NCI-H2196 (cell line): Measurements from ENCODE around the gene CCDC85C.

ENCODE experiments used
- DNase-seq: peaks from one replicate; lab custom pipeline; 2025; ENCODE audit not compliant: unreplicated experiment; lab: John Stamatoyannopoulos, UW

The CCDC85C gene

DNA sequence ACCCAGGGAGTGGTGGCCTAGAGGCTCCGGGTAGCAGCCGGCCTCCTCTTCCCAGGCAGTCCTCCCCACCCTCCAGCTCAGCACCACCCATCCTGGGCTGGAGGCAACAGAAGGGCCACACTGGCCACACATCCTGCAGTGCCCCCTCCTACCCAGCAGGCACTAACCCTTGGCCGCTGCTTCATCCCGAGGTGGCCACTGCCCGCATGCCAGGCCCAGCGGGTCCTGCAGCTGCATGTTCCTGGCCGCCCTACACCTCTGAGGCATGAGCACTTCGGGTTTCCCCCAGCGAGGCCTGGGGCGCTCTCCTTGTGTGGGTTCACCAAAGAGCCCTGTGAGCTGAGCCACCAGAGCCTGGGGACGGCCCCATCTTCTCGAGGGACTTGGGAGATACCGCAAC is 61.4 kb downstream of the CCDC85C start:
- no peak for DNase-seq

DNA sequence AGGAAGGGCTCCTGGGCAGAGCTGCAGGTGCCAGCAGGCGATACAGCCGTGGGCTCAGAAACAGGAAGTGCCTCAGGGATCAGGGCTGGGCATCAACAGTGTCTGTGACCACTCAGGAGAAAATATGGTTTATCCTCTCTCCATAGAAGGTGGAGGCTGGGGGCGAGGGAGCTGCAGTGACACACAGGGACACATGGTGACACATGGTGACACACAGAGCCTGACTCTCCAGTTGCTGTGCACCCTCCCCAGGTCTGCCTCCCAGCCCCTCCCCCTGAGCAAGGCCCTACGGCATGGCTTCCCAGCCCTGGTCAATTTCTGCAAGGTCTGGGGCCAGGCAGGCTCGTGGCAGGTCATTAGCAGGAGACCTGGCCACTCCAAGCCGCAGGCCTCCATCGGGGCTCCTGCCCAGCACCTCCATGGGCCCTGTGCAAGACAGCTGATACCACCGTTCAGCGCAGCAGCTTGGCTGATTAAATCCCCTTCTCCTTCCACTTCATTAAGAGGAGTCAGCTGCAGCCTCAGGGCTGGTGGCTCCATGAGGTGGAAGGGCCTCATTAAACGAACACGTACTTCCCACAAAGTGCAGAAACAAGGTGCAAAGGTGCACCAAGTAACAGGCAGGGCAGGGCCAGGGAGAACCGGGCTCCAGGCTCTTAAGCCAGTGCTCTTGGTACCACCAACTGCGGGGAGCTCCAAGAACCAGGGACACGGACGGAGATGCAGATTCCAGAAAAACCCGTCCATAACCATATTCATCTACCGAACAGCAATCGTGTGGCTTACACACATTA is 62.1 kb downstream of the CCDC85C start:
- no peak for DNase-seq

DNA sequence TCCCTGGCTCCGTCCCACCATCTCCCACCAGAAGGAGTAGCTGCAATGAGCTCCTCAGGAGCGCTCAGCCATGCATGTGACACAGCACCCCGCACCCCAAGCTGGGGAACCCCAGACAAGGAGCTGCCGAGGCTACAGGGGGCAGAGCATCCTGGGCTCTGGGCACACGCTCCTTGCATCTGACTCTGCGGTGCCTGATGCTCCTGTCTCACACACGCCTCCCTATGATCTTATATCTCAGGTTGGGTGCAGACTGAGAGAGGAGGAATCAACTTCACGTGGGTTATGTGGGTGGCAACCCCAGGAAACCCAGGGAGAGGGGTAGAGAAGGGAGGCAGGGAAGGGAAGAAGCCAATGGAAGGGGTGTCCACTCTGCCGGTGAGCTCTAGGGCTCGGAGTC is 62.8 kb downstream of the CCDC85C start:
- DNase-seq, result no peak

DNA sequence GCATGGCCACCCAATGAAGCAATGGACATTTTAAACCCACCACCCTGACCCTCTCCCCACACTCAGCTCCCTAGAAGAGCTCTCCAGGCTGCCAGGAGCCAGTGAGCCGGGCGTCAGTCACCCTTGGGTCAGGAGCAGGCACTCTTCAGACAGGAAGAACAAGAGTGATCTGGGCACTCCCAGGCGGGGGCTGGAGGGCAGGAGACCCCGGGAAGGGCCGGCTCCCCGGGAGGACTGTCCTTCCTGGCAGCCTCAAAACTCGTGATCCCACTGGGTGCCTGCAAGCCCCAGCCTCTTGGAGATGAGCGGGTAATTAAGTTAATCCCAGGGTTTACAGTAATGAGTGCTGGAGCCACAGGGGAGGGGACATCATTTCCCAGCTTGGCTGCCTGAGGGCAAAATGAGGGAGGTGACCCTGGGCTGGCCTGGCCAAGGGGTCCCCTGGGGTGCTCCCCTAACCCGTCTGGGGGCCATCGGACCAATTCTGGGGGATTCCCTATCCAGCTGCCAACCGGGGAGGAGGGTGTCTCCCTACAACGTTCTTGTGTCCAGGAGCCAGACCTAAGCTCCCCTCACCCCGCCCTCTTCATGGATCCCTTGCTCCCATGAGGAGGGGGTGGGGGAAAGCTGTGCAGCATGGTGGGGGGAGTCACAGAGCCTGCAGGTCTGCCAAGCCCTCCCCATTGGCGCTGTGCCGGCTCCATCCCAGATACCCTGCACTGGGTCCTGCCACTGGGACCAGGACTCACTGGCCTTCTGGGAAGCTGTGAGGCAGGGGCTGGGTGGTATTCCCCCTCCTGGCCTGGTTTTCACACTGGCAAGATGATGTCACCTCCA is 63.6 kb downstream of the CCDC85C start:
- DNase-seq, result no peak

DNA sequence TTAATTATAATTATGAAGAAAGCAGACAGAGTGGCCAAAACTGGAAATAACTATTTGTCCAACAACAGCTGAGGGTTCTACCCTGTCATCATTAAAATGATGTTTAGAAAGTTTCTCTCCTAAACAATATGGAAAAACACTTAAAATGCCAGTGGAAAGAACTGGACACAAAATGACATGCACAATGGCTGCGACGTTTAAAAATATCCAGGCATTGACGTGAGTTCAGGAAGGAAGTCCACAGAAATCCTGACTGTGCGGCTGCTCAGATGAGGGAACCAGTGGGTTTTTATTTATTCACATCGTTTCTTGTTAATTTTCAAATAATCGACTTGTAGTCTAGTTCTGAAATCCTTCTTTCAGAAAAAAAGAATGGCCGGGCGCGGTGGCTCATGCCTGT is 64.5 kb downstream of the CCDC85C start:
- DNase-seq, result no peak

DNA sequence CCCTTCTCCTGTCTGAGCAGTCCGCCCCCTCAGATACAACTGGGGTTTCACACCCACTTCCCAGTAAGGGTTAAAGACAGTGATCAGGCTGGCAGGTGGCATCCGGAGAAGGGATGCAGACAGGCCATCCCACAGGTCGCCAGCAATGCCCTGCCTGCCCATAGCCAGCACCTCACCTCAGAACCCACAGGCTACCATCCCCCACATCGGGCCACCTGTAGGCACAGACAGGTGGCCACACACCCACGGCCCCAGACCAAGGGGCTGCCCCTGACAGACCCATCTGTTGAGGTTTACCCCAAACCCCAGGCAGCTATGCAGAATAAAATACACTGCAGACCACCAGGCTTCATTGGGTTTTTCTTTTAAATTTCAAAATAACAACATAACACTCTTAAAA is 65.3 kb downstream of the CCDC85C start:
- no peak for DNase-seq

DNA sequence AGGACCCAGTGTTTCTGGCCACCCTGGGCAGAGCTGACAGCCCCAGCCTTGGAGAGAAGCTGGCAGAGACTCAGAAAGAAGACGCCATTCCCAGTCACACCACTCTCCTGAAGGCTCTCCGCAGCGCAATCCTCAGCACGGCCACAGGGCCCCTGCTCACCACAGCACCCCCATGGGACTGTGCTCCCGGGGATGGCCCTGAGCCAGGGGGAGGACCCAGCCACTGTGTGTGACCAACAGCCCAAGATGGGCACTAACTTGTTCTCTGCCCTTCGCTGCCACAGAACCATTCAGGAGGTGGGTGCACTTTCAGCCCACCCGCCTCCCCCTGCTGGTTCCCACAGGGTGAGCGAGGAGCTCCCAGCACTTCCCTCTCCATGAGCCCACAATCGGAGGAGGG is 65.7 kb downstream of the CCDC85C start:
- no peak for DNase-seq

DNA sequence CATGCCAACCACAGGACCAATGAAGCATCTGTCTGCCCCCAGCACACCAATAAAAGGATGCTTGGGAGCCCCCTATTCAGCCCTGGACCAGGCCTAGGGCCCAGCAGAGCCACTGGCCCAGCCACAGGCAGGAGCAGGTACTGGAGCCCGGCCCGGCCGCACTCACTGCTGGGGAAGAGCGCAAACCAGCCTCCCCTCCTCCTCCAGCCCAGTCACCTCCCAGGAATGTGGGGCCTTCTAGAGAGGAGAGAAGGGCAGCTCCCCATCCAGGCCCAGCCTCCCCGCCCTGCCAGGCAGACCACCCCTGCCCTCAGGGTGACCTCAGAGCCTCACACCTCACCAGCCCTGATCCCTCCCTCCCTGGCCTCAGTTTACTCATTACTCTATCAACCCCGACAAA is 66.6 kb downstream of the CCDC85C start:
- no peak for DNase-seq

DNA sequence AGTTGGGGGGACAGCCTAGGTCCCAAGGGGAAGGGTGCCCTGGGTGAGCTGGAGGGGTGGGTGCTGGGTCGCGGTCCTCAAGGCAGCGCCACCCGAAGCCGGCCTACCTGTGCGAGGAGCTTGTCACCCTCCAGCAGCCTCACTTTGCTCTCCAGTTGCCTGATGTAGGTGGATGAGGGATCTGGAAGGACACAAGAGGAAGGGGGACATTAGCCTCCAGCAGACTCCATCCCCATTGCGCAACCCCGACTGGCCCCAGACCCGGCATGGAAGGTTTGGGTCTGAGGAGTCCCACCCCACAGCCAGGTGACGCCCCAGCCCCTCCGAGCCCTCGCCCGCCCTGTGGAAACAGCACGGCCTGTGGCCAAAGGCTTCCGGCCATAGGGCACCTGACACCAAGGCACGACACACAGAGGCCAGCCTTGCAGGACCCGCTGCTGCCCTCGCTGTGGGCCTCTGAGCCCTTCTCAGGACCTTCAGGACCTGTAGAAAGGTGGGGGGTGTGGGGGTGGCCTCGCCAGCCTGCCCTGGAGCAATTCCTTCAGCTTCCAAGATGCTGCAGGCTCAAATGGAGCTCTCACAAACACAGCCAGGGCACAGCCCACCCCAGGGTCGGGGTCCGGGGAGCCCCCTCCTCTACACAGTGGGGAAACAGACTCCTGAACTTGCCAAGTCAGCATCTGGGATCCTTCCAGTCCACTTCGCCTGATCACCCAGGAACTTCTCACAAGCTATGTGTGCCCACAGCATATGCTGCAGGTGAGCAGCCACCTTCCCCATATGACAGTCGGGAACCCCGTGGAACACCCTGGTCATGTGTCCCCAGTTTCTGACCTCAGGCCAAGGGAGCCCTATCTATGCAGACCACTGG is 67.9 kb downstream of the CCDC85C start:
- DNase-seq, result no peak

DNA sequence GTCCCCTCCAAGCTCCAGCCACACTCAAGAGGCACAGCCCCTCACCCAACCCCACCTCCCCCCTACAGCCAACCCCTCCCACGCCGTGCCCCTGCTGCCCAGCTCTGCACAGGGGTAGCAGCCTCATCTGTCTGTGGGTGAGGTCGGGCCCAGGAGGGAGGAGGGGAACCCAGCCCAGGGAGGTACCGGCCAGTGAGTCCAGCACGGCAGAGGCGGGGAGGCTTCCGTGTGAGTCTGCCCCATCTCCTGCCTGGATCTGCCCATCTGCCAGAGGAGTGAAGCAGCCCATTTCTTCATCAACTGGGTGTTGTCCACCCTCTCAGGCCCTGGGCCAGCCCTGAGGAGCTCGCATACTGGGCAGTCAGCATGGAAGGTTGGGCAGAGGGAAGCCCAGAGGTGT is 68.6 kb downstream of the CCDC85C start:
- no peak for DNase-seq

DNA sequence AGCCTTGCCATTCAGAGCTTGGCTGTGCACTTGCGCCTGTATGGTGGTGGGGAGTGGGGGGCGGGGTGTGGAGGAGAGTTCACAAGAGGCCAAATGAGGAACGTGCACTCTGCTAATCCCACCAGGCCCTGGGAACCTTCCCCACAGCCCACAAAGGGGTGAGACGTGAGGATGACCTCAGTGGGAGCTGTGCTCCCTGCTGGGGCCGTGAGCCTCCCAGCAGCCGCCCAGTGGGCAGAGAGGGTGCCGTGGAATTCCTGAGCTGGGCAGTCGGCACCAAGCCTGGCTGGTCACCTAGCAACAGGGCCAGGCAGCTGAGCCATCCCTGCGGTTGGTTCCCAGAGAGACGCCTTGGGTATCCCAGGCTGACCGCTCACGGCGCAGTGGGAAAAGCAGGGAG is 69.1 kb downstream of the CCDC85C start:
- no peak for DNase-seq

DNA sequence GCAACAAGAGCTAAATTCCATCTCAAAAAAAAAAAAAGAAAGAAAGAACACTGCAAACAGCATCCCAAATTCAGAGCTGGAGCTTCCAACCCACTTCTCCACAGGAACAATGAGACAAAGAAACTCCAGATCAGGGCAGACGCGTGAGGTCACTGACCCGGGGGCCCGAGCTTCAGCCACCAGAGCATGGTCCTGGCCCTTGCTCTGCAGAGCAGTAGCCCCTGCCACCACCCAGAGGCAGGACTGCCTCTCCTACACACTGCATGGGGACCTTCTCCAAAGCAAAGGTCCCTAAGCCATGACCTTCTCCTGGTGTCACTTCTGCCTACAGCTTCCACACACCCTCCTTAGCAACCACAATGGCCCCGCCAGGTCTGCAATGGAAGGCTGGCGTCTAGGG is 69.7 kb downstream of the CCDC85C start:
- no peak for DNase-seq

DNA sequence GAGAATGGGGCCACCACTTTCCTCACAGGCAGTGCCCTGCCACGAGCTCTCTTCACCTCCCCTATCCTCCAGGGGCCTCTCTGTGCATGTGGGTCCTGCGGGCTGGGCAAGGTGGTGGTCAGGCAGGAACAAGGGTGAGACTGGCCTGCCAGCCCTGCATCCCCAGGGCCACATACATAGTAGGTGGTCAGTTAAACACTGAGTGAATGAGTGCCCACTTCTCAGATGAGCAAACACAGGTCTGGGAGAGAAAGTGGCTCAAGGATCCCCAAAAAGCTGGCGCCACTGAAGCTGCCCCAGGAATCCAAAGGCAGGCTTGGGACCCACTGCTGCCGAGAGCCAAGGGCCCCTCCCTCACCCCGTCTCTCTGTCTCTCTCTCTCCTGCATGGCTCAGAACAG is 71.7 kb downstream of the CCDC85C start:
- DNase-seq, result no peak

DNA sequence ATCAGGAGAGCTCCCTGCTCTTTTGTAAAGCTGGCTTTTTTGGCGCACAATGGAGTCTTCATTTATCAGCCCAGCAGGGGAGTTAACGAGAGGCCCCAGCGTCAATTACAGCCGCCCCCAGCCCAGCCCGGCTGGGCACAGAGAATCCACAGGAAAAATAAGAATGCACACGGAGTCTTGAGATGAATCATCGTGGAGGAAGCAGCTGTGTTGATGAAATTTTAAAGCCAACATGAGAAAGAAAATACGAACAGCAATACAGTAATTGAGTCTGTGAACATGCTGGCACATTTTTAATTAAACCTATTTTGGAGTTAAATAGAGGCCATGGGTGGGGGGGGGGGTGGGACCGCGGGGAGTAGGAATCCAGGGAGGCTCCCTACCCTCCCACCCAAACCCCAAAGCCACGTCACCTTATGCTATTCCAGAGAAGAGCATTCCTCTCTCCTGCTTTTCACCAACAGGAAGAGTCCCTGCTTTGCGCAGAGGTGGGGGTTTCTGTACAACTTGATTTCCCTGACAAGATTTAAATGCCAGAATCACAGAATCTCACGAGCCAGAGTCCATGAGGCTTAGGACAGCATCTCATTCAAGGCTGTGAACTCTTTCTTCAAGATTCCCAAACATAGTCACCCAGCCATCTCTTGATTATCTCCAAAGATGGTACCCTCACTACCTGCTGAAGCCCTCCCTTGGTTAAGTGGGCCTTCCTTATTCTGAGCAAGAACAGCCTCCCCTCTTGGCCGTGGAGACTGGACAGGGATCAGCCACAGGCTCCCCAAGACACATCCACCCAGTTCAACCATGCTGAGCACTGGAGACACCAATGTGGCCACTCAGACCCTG is 72.5 kb downstream of the CCDC85C start:
- no peak for DNase-seq

DNA sequence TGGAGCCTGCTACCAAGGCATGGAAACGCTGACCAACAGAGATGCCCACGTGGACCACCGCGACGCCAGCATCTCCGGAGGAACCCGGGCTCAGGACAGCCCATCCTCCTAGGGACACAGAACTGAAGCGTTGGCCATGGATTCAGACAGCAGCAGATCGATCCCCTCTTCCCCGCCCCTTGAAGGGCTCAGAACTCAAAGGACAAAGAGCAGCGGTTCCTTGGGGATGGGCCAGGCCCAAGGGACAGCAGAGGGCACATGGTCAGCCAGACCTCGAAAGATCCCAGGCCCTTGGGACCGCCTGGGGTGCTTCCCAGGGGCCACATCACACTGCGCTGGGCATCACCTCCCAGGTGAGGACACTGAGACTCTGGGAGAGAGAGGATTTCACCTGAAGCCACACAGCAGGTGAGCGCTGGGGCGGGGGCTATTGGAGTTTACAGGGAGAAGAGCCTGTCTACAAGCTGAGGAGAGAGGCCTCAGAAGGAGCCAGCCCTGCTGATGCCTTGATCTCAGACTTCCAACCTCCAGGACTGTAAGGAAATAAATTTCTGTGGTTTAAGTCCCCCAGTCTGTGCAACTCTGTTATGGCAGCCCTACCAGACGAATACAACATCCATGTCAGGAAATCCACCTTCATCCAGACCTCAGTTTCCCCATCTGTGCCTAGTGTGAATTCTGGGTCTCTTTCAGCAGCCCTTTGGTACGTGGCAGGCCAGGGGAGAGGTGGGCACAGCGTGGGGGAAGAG is 73.4 kb downstream of the CCDC85C start:
- DNase-seq, result no peak

DNA sequence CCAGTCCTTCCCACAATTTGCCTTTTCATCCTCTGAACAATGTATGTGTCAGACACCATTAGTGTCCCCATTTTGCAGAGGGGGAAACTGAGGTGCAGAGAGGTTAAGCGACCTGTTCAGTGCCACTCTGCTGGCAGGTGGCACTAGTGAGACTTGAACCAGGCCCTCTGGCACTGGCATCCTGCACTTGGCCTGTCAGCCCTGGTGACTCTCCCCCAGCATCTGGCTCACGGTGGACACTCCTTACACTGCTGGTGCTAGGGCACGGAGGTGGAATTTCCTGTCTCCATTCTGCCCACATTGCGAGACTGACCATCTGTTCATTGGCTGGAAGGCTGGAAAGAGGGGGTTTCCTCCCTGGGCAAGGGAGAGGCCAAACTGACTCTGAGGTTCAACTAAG is 74.1 kb downstream of the CCDC85C start:
- DNase-seq, result no peak

DNA sequence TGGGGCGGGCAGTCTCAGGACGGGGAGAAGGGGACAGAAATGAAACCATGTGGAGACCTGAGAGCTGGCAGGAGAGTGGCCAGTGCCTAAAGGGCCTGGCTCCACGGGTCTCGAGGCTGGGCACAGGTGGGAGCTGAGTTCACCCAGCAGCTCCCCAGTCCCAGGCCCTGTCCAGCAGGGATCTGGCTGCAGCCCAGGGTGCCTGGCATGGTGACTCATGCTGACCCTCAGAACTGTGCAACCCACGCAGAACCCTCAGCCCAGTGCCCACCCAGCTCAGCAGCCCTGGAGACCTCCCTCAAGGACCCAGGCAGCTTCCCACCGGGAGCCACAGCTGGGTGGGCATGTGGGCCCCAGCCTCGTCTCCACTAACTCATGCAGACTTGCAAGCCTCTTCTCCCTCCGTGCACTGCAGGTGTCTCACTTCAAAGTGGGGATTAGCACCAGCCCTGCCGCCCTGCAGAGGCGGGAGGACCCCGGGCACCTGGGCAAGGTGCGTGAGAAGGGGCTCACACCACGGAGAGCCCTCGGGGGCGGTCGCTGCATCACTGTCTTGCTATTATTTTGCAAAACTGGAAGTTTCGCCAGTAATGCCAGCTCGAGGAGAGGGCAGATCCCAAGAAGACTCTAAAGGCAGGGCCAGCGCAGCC is 76.5 kb downstream of the CCDC85C start:
- no peak for DNase-seq

DNA sequence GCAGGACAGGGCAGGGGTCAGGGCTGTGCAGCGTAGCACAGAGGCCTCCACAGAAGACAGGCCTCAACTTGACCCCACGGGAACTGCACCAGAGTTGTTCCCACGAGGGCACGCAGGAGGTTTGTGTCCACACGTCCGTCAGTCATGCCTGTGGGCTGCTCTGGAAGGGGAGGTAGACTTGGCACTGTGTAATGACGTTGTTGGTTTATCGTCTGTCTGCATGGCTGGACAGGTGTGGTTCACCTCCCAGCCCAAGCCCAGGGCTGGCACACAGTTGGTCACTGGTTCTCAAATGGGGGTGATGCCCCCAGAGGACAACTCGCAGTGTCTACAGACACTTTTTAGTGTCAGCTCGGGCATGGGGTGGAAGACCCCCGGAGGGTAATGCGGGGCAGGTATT is 77.0 kb downstream of the CCDC85C start:
- DNase-seq, result no peak

DNA sequence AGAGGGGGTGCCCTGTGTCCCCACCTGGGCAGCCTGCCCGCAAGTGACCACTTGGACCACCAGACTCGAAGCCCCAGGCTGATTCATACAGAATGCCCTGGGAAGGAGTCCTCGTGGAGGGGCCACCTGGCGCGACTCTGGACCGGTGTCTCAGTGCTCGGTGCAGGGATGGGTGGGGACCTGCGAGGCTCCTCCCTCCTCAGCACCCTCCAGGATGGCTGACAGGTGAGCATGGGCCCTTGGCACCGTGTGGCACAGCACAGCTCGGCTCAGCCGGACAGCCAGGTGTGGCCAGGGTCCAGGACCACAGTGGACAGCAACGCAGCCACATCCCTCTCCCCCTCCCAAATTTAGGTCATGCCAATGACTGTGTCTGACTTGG is 78.3 kb downstream of the CCDC85C start:
- DNase-seq, result no peak
